Mesothelial cell of epicardium (in vitro differentiated cells): ENCODE measurements around the gene CST4. TPM values are rescaled to one million over a fixed set of nuclear protein-coding genes. Genes with fewer than 3 reads are reported as not detected.
"Not testable (repeated sequence)": the region's sequence is repeated elsewhere in the genome, so short reads cannot be mapped to it uniquely, and the experiment has no call there.

ENCODE experiments used
- DNase-seq, 2 experiments: peaks; one replicate each; pipeline ENCODE4 v3.0.0; 2021; ENCODE audit warnings: low spot score in 2 of 2; ENCODE audit not compliant: unreplicated experiment in 2 of 2
- H3K27ac Mint-ChIP-seq: 2 replicates; pipeline ENCODE4 v1.8.0; 2021; ENCODE audit warnings: mixed read lengths
- H3K27me3 Mint-ChIP-seq: 2 replicates; pipeline ENCODE4 v1.8.0; 2021; ENCODE audit warnings: low read depth, mixed read lengths
- H3K36me3 Mint-ChIP-seq: 2 replicates; pipeline ENCODE4 v1.8.0; 2021; ENCODE audit warnings: mixed read lengths
- H3K4me1 Mint-ChIP-seq: 2 replicates; pipeline ENCODE4 v1.8.0; 2021; ENCODE audit warnings: mixed read lengths
- H3K4me3 Mint-ChIP-seq: 2 replicates; pipeline ENCODE4 v1.8.0; 2021; ENCODE audit warnings: mild to moderate bottlenecking, moderate library complexity, mixed read lengths
- H3K9me3 Mint-ChIP-seq: 2 replicates; pipeline ENCODE4 v1.8.0; 2021; ENCODE audit warnings: mixed read lengths
- CTCF ChIP-seq: fragments of 200-600 bp; sonication (generic); IDR thresholded peaks from one replicate; pipeline ENCODE4 v1.5.0; 2021; ENCODE audit warnings: antibody characterized with exemption; ENCODE audit not compliant: unreplicated experiment
- total RNA-seq: library from RNA; stranded (reverse); gene quantifications from 3 replicates; pipeline ENCODE4 v1.2.1, GENCODE V29; 2021

The CST4 gene
- total RNA-seq, 1 donor from 2014 or later, result not detected

- Mint-ChIP-seq H3K4me3 (no peak overlapping the region), H3K27me3 (no peaks in the 10 kb centered on the region), H3K9me3 (no peaks in the 10 kb centered on the region), H3K27ac (no peak overlapping the region), H3K36me3 (no peaks in the 10 kb centered on the region), H3K4me1 (no peaks in the 10 kb centered on the region)
- no peak for DNase-seq
- no peak for TF ChIP-seq CTCF
Observed at GRCh38 chr20:23666189-23666588, 22.6 kb downstream of the CST4 start.

- H3K27ac Mint-ChIP-seq, result no peak overlapping the region
- no peak for TF ChIP-seq CTCF
- no peaks in the 10 kb centered on the region for H3K9me3 Mint-ChIP-seq
- no peak overlapping the region for H3K4me3 Mint-ChIP-seq
- no peak for DNase-seq
- H3K27me3 Mint-ChIP-seq, result no peaks in the 10 kb centered on the region
- no peaks in the 10 kb centered on the region for H3K4me1 Mint-ChIP-seq
- no peaks in the 10 kb centered on the region for H3K36me3 Mint-ChIP-seq
Observed at GRCh38 chr20:23664954-23665353, 23.9 kb downstream of the CST4 start.

- not testable (repeated sequence) for H3K27ac Mint-ChIP-seq, H3K9me3 Mint-ChIP-seq, H3K27me3 Mint-ChIP-seq, H3K36me3 Mint-ChIP-seq, H3K4me1 Mint-ChIP-seq, H3K4me3 Mint-ChIP-seq, DNase-seq
Observed at GRCh38 chr20:23664046-23664445, 24.8 kb downstream of the CST4 start.

- no peak for TF ChIP-seq CTCF
- Mint-ChIP-seq H3K4me1 (no peaks in the 10 kb centered on the region), H3K9me3 (no peaks in the 10 kb centered on the region), H3K27ac (no peak overlapping the region), H3K4me3 (no peak overlapping the region), H3K36me3 (no peaks in the 10 kb centered on the region), H3K27me3 (no peaks in the 10 kb centered on the region)
- DNase-seq, result no peak
Observed at GRCh38 chr20:23663180-23663579, 25.7 kb downstream of the CST4 start.

GRCh38 chr20:23662276-23662870 is 26.5 kb downstream of the CST4 start:
- no peak for TF ChIP-seq CTCF
- DNase-seq, result no peak
- no peak overlapping the region for H3K27ac Mint-ChIP-seq
- no peaks in the 10 kb centered on the region for H3K27me3 Mint-ChIP-seq
- H3K4me3 Mint-ChIP-seq, result no peak overlapping the region
- H3K9me3 Mint-ChIP-seq, result no peaks in the 10 kb centered on the region
- H3K4me1 Mint-ChIP-seq, result no peaks in the 10 kb centered on the region
- no peaks in the 10 kb centered on the region for H3K36me3 Mint-ChIP-seq

GRCh38 chr20:23661002-23661429 is 27.8 kb downstream of the CST4 start:
- no peak for DNase-seq
- H3K4me1 Mint-ChIP-seq, result no peaks in the 10 kb centered on the region

More at GRCh38 chr20:23661002-23661429, 27.8 kb downstream of the CST4 start:
- H3K9me3 Mint-ChIP-seq, result no peaks in the 10 kb centered on the region
- H3K4me3 Mint-ChIP-seq, result no peak overlapping the region
- H3K36me3 Mint-ChIP-seq, result no peaks in the 10 kb centered on the region
- TF ChIP-seq CTCF, result no peak
- H3K27me3 Mint-ChIP-seq, result no peaks in the 10 kb centered on the region
- no peak overlapping the region for H3K27ac Mint-ChIP-seq
